ENCODE results near the gene CNDP2.

Gene CNDP2

DNA sequence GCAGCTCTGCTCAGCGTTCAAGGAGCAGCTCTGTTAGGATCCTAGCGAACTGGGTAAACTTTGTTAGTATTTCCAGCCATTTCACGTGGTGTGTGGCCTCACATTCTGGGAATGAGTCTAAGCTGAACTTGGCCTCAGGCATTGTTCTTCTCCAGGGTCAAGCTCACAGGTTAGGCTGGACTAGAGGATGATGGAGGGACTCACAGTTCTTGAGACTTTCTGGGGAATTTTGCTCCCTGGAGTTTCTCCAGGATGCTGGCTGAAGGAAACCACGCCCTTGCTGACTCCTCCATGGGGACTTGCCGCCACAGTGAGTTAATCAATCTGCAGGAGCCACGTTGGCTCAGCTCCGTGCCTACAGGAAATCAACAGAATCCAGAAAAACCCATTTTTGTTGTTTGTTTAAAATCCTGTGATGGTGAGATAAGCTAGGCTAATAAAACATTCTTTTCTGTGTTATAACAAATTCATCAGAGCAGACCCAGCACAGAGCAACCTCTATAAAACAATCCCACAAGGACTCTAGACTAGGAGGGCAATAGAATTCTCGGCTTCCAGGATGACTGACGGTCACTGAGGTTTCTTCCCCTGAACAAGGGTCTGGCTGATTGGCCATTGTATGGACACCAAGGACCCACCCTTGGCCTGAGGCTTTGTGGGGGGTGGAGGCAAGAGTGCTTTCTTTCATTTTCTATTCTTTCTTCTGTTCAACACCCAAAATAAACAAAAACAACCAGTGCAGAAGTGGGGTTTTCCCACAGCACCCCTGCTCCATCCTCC lies 50.8 kb downstream of the CNDP2 start:
- Histone ChIP-seq H3K9me3 (ENCODE audit: control insufficient read depth, low read depth, low read length) (peaks cover 12% of the 10 kb centered on the region), H3K4me1 (ENCODE audit: control insufficient read depth, low read depth, low read length) (no peaks in the 10 kb centered on the region), H3K27ac (ENCODE audit: low read length) (no peak overlapping the region), H3K27me3 (ENCODE audit: control insufficient read depth, insufficient read depth, low read length) (no peaks in the 10 kb centered on the region), H3K4me3 (ENCODE audit: low read length) (no peak overlapping the region), H3K9ac (ENCODE audit: low read length) (no peak overlapping the region), H3K36me3 (ENCODE audit: control insufficient read depth, low read depth, low read length) (no peaks in the 10 kb centered on the region)

DNA sequence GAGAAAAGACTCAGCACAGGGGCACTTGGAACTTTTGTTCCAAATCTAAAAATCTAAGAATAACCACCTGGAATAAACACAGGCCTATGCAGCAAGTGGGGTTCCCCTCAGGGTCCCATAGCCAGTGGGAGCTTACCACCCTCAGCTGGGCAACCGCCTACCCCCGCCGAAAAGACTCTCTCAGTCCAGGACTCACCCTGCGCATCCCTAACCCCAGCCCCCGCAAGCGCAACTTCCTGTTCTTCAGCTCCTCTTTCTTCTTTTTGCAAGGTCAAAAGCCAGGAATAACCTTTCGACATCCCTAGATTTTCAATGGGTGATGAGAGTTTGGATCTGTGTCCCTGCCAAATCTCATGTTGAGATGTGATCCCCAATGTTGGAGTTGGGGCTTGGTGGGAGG lies 51.7 kb downstream of the CNDP2 start:
- Histone ChIP-seq H3K27ac (ENCODE audit: low read length) (no peak overlapping the region), H3K36me3 (ENCODE audit: control insufficient read depth, low read depth, low read length) (no peaks in the 10 kb centered on the region), H3K9ac (ENCODE audit: low read length) (no peak overlapping the region), H3K4me3 (ENCODE audit: low read length) (no peak overlapping the region), H3K9me3 (ENCODE audit: control insufficient read depth, low read depth, low read length) (peaks cover 12% of the 10 kb centered on the region), H3K4me1 (ENCODE audit: control insufficient read depth, low read depth, low read length) (no peaks in the 10 kb centered on the region), H3K27me3 (ENCODE audit: control insufficient read depth, insufficient read depth, low read length) (no peaks in the 10 kb centered on the region)

DNA sequence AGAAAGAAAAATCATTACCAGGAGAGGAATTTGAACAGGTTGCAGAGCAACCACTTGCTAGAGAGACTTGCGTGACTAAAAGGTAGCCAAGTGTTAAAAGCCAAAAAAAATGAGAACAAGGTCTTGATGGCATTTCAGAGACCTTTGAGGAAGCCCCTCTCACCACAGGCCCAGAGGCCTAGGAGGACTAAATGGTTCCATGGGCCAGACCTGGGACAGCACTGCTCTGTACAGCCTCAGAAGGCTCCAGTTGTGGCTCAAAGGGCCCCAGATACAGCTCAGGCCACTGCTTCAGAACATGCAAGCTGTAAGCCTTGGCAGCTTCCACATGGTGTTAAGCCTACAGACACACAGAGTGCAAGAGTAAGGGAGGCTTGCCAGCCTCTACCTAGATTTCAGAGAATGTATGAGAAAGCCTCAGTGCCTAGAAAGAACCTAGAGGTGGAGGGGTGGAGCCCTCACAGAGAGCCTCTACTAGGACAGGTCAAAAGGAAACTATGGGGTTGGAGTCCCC lies 53.5 kb downstream of the CNDP2 start:
- H3K27me3 ChIP-seq (ENCODE audit: control insufficient read depth, insufficient read depth, low read length), result no peaks in the 10 kb centered on the region
- H3K9me3 ChIP-seq (ENCODE audit: control insufficient read depth, low read depth, low read length), result peaks cover 12% of the 10 kb centered on the region
- no peak overlapping the region for H3K27ac ChIP-seq (ENCODE audit: low read length)
- no peak overlapping the region for H3K4me3 ChIP-seq (ENCODE audit: low read length)
- H3K36me3 ChIP-seq (ENCODE audit: control insufficient read depth, low read depth, low read length), result no peaks in the 10 kb centered on the region
- no peak overlapping the region for H3K9ac ChIP-seq (ENCODE audit: low read length)
- H3K4me1 ChIP-seq (ENCODE audit: control insufficient read depth, low read depth, low read length), result no peaks in the 10 kb centered on the region

DNA sequence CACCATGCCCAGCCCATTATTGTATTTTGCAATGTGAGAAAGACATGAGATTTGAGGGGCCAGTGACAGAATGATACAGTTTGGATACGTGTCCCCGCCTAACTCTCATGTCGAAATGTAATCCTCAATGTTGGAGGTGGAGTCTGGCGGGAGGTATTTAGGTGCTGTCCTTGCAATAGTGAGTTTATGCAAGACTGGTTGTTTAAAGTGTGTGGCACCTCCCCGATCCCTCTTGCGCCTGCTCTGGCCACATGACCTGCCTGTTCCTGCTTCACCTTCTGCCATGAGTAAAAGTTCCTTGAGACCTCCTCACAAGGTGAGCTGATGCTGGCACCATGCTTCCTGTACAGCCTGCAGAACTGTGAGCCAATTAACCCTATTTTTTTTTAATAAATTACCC lies 54.7 kb downstream of the CNDP2 start:
- Histone ChIP-seq H3K27ac (ENCODE audit: low read length) (no peak overlapping the region), H3K36me3 (ENCODE audit: control insufficient read depth, low read depth, low read length) (no peaks in the 10 kb centered on the region), H3K9ac (ENCODE audit: low read length) (no peak overlapping the region)

GRCh38 chr18:74551452-74551851 lies 55.3 kb downstream of the CNDP2 start:
- Histone ChIP-seq H3K9ac (ENCODE audit: low read length) (no peak overlapping the region), H3K4me1 (ENCODE audit: control insufficient read depth, low read depth, low read length) (no peaks in the 10 kb centered on the region), H3K9me3 (ENCODE audit: control insufficient read depth, low read depth, low read length) (peaks cover 12% of the 10 kb centered on the region), H3K4me3 (ENCODE audit: low read length) (no peak overlapping the region), H3K36me3 (ENCODE audit: control insufficient read depth, low read depth, low read length) (no peaks in the 10 kb centered on the region), H3K27me3 (ENCODE audit: control insufficient read depth, insufficient read depth, low read length) (no peaks in the 10 kb centered on the region), H3K27ac (ENCODE audit: low read length) (no peak overlapping the region)

More for the DNA sequence above, 54.7 kb downstream of the CNDP2 start:
- no peaks in the 10 kb centered on the region for H3K27me3 ChIP-seq (ENCODE audit: control insufficient read depth, insufficient read depth, low read length)
- no peaks in the 10 kb centered on the region for H3K4me1 ChIP-seq (ENCODE audit: control insufficient read depth, low read depth, low read length)
- no peak overlapping the region for H3K4me3 ChIP-seq (ENCODE audit: low read length)
- peaks cover 12% of the 10 kb centered on the region for H3K9me3 ChIP-seq (ENCODE audit: control insufficient read depth, low read depth, low read length)

GRCh38 chr18:74551936-74552555 lies 55.9 kb downstream of the CNDP2 start:
- no peak overlapping the region for H3K9ac ChIP-seq (ENCODE audit: low read length)
- no peaks in the 10 kb centered on the region for H3K4me1 ChIP-seq (ENCODE audit: control insufficient read depth, low read depth, low read length)
- no peaks in the 10 kb centered on the region for H3K27me3 ChIP-seq (ENCODE audit: control insufficient read depth, insufficient read depth, low read length)
- H3K36me3 ChIP-seq (ENCODE audit: control insufficient read depth, low read depth, low read length), result no peaks in the 10 kb centered on the region
- no peak overlapping the region for H3K4me3 ChIP-seq (ENCODE audit: low read length)
- H3K9me3 ChIP-seq (ENCODE audit: control insufficient read depth, low read depth, low read length), result peaks cover 12% of the 10 kb centered on the region
- H3K27ac ChIP-seq (ENCODE audit: low read length), result no peak overlapping the region

- no peaks in the 10 kb centered on the region for H3K27me3 ChIP-seq (ENCODE audit: control insufficient read depth, insufficient read depth, low read length)
- no peaks in the 10 kb centered on the region for H3K9me3 ChIP-seq (ENCODE audit: control insufficient read depth, low read depth, low read length)
- H3K4me1 ChIP-seq (ENCODE audit: control insufficient read depth, low read depth, low read length), result no peaks in the 10 kb centered on the region
- no peak overlapping the region for H3K4me3 ChIP-seq (ENCODE audit: low read length)
- no peak overlapping the region for H3K9ac ChIP-seq (ENCODE audit: low read length)
- H3K36me3 ChIP-seq (ENCODE audit: control insufficient read depth, low read depth, low read length), result no peaks in the 10 kb centered on the region
- H3K27ac ChIP-seq (ENCODE audit: low read length), result no peak overlapping the region
These were observed 60.0 kb downstream of the CNDP2 start for GRCh38 chr18:74556126-74556525.

GRCh38 chr18:74558096-74558495 lies 61.9 kb downstream of the CNDP2 start:
- H3K9ac ChIP-seq (ENCODE audit: low read length), result no peak overlapping the region
- H3K27ac ChIP-seq (ENCODE audit: low read length), result no peak overlapping the region
- H3K4me3 ChIP-seq (ENCODE audit: low read length), result no peak overlapping the region
- H3K27me3 ChIP-seq (ENCODE audit: control insufficient read depth, insufficient read depth, low read length), result no peaks in the 10 kb centered on the region
- H3K9me3 ChIP-seq (ENCODE audit: control insufficient read depth, low read depth, low read length), result no peaks in the 10 kb centered on the region
- no peaks in the 10 kb centered on the region for H3K36me3 ChIP-seq (ENCODE audit: control insufficient read depth, low read depth, low read length)
- no peaks in the 10 kb centered on the region for H3K4me1 ChIP-seq (ENCODE audit: control insufficient read depth, low read depth, low read length)

- no peak overlapping the region for H3K27ac ChIP-seq (ENCODE audit: low read length)
- no peaks in the 10 kb centered on the region for H3K36me3 ChIP-seq (ENCODE audit: control insufficient read depth, low read depth, low read length)
- no peak overlapping the region for H3K4me3 ChIP-seq (ENCODE audit: low read length)
- H3K9me3 ChIP-seq (ENCODE audit: control insufficient read depth, low read depth, low read length), result no peaks in the 10 kb centered on the region
- no peak overlapping the region for H3K9ac ChIP-seq (ENCODE audit: low read length)
- no peaks in the 10 kb centered on the region for H3K4me1 ChIP-seq (ENCODE audit: control insufficient read depth, low read depth, low read length)
- H3K27me3 ChIP-seq (ENCODE audit: control insufficient read depth, insufficient read depth, low read length), result no peaks in the 10 kb centered on the region
These were observed 66.1 kb downstream of the CNDP2 start for GRCh38 chr18:74562131-74562730.

GRCh38 chr18:74562775-74563174 lies 66.6 kb downstream of the CNDP2 start:
- Histone ChIP-seq H3K9ac (ENCODE audit: low read length) (no peak overlapping the region), H3K4me3 (ENCODE audit: low read length) (no peak overlapping the region), H3K36me3 (ENCODE audit: control insufficient read depth, low read depth, low read length) (no peaks in the 10 kb centered on the region), H3K27ac (ENCODE audit: low read length) (no peak overlapping the region), H3K4me1 (ENCODE audit: control insufficient read depth, low read depth, low read length) (no peaks in the 10 kb centered on the region), H3K9me3 (ENCODE audit: control insufficient read depth, low read depth, low read length) (no peaks in the 10 kb centered on the region), H3K27me3 (ENCODE audit: control insufficient read depth, insufficient read depth, low read length) (no peaks in the 10 kb centered on the region)

- Histone ChIP-seq H3K4me3 (ENCODE audit: low read length) (no peak overlapping the region), H3K27me3 (ENCODE audit: control insufficient read depth, insufficient read depth, low read length) (no peaks in the 10 kb centered on the region), H3K36me3 (ENCODE audit: control insufficient read depth, low read depth, low read length) (no peaks in the 10 kb centered on the region), H3K4me1 (ENCODE audit: control insufficient read depth, low read depth, low read length) (no peaks in the 10 kb centered on the region), H3K9ac (ENCODE audit: low read length) (no peak overlapping the region), H3K27ac (ENCODE audit: low read length) (no peak overlapping the region), H3K9me3 (ENCODE audit: control insufficient read depth, low read depth, low read length) (no peaks in the 10 kb centered on the region)
These were observed 67.8 kb downstream of the CNDP2 start for GRCh38 chr18:74563999-74564398.

Measured in iPS-18a (cell line).